NCI-H2171 (cell line): Measurements from ENCODE around the gene ZMYND12.

ENCODE experiments used
- DNase-seq: peaks from one replicate; lab custom pipeline; 2025; lab: John Stamatoyannopoulos, UW

ZMYND12 gene

GRCh38 chr1:42439940-42440339 lies 15.9 kb downstream of the ZMYND12 start:
- DNase-seq: no peak

- DNase-seq: no peak
These were observed 21.5 kb downstream of the ZMYND12 start for GRCh38 chr1:42434340-42434739.

GRCh38 chr1:42433369-42433768 lies 22.5 kb downstream of the ZMYND12 start:
- DNase-seq: no peak

GRCh38 chr1:42432714-42433113 lies 23.1 kb downstream of the ZMYND12 start:
- DNase-seq: no peak

- no peak for DNase-seq
These were observed 24.3 kb downstream of the ZMYND12 start for GRCh38 chr1:42431514-42431913.

- DNase-seq: no peak
These were observed 25.3 kb downstream of the ZMYND12 start for GRCh38 chr1:42430286-42431135.

DNA sequence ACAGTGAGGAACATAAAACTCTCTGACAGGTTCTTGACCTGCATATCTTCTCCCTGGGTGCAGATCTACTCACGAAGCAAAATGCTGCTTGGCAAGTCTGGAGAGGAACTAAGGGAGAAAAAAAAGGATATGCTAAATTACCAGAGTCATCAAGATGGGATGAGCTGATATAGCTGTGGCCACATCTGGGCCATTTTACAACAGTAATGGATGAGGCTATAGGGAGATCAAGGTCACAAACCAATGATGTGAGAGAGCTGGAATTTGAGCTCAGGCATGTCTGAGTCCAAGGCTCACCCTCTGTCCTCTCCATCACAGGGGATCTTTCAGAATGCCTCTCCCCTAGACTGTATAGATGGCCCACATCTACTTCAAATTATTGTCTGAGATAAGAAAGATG lies 26.2 kb downstream of the ZMYND12 start:
- no peak for DNase-seq

GRCh38 chr1:42427240-42427639 lies 28.6 kb downstream of the ZMYND12 start:
- DNase-seq: no peak

DNA sequence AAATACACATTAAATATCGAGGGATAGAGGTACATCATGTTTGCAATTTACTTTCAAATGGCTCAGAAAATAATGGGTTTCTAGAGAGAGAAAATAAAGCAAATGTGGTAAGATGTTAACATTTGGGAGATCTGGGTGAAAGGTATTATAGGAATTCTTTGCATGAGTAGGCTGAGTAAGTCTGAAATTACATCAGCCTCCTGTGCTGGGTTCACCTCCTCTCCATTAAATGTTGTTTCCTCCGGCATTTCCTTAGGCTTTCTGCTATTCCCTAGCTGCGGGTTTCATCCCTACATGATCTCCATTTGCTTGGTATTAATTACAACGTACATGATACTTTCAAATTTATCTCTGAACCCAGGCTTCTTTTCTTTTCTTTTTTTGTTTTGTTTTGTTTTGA lies 31.6 kb downstream of the ZMYND12 start:
- peak; percentile 4 for DNase-seq

DNA sequence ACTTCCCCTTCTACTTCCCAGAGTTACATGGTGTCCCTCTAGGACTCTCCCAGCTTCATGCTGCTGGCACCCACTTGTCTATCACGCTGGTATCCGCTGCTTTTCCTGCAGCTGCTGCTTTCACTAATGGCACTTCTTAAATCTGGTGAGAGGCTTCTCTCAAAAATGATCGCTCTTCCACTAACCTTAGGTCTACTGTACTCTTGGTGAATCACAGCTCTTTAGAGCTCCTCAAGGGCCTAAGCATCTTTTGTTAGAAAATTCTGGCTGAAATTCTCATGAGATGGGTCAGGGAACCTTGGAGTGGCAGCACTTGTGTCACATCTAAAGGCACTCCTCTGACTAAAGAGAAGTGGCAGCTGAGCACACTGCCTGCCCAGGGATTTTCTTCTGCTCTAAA lies 32.1 kb downstream of the ZMYND12 start:
- DNase-seq: no peak

DNA sequence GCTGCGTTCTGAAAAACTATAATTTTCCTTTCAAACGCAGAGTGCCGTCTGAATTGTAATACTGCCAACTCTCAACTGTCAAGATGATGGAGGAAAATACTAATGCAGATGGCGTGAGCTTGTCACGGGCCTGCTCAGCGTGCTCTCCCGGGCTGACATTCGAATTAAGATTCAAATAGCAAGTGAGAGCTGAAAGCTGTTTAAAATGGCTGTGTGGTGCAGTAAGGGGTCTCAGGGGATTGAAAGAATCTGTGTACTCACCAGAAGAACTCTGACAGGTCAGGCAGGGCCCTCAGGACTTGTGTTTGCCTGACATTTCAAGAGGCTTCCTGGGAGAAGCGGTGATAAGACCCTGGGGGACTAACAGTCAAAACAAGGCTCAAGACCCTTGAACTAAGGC lies 33.1 kb downstream of the ZMYND12 start:
- DNase-seq: peak; percentile 81

- DNase-seq: peak; percentile 94
These were observed 34.8 kb downstream of the ZMYND12 start for GRCh38 chr1:42420911-42421585.

- DNase-seq: no peak
These were observed 35.7 kb downstream of the ZMYND12 start for GRCh38 chr1:42420121-42420520.

- peak; percentile 72 for DNase-seq
These were observed 36.5 kb downstream of the ZMYND12 start for GRCh38 chr1:42419126-42419821.

DNA sequence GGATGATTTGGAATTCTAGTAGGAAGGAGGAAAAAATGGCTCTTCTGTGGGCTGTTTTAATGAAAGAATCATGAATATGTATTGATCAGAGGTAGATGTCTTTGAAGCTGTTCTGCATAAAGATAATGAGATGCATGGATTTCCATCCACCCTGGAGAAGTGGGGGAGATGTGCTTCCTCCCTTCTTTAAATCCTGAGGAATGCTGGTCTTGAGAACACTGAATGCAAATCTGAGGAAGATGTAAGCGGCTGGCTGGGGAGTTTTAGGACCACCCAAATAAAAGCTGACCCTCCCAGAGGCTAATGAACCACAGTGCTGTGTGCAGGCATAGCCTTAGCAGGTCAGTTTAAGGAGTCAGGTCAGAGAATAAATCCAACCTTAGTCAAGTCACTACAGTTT lies 37.3 kb downstream of the ZMYND12 start:
- no peak for DNase-seq

GRCh38 chr1:42417166-42417565 lies 38.7 kb downstream of the ZMYND12 start:
- no peak for DNase-seq

- no peak for DNase-seq
These were observed 41.0 kb downstream of the ZMYND12 start for GRCh38 chr1:42414551-42415496.

- DNase-seq: no peak
These were observed 51.9 kb downstream of the ZMYND12 start for GRCh38 chr1:42403880-42404400.

- DNase-seq: no peak
These were observed 56.3 kb downstream of the ZMYND12 start for GRCh38 chr1:42399315-42400100.

- DNase-seq: no peak
These were observed 62.6 kb downstream of the ZMYND12 start for GRCh38 chr1:42392967-42393848.
